ENCODE data around the gene MAN2B2.
"Not testable (repeated sequence)": the region's sequence is repeated elsewhere in the genome, so short reads cannot be mapped to it uniquely, and the experiment has no call there.

The MAN2B2 gene

GRCh38 chr4:6668391-6668790, 93.4 kb downstream of the MAN2B2 start:
- Histone ChIP-seq H3K9me3 (ENCODE audit: control insufficient read depth in 1 of 2, low read length in 2 of 2) (no peaks in the 10 kb centered on the region), H3K4me3 (ENCODE audit: low read depth in 1 of 2, low read length in 2 of 2) (no peak overlapping the region), H3K27ac (ENCODE audit: low read length) (no peak overlapping the region), H3K36me3 (ENCODE audit: control insufficient read depth in 1 of 2, insufficient read depth in 2 of 2, low read length in 2 of 2) (no peaks in the 10 kb centered on the region), H3K4me1 (ENCODE audit: control insufficient read depth in 1 of 2, insufficient read depth in 2 of 2, low read length in 2 of 2) (peaks cover 0 to 12% of the 10 kb centered on the region in 2 donors), H3K27me3 (ENCODE audit: low read depth, low read length) (peaks cover 15% of the 10 kb centered on the region)

- Histone ChIP-seq H3K27me3 (ENCODE audit: low read depth, low read length) (no peaks in the 10 kb centered on the region), H3K27ac (ENCODE audit: low read length) (no peak overlapping the region), H3K4me3 (ENCODE audit: low read depth in 1 of 2, low read length in 2 of 2) (no peak overlapping the region), H3K36me3 (ENCODE audit: control insufficient read depth in 1 of 2, insufficient read depth in 2 of 2, low read length in 2 of 2) (peaks cover 0 to 6% of the 10 kb centered on the region in 2 donors), H3K4me1 (ENCODE audit: control insufficient read depth in 1 of 2, insufficient read depth in 2 of 2, low read length in 2 of 2) (peaks cover 17 to 19% of the 10 kb centered on the region in 2 donors), H3K9me3 (ENCODE audit: control insufficient read depth in 1 of 2, low read length in 2 of 2) (no peaks in the 10 kb centered on the region)
Observed at GRCh38 chr4:6671648-6672047, 96.7 kb downstream of the MAN2B2 start.

GRCh38 chr4:6672131-6672530, 97.1 kb downstream of the MAN2B2 start:
- peaks cover 19 to 24% of the 10 kb centered on the region in 2 donors for H3K4me1 ChIP-seq (ENCODE audit: control insufficient read depth in 1 of 2, insufficient read depth in 2 of 2, low read length in 2 of 2)
- H3K36me3 ChIP-seq (ENCODE audit: control insufficient read depth in 1 of 2, insufficient read depth in 2 of 2, low read length in 2 of 2): peaks cover 0 to 6% of the 10 kb centered on the region in 2 donors
- H3K9me3 ChIP-seq (ENCODE audit: control insufficient read depth in 1 of 2, low read length in 2 of 2): no peaks in the 10 kb centered on the region
- H3K27me3 ChIP-seq (ENCODE audit: low read depth, low read length): no peaks in the 10 kb centered on the region
- H3K4me3 ChIP-seq (ENCODE audit: low read depth in 1 of 2, low read length in 2 of 2): no peak overlapping the region
- no peak overlapping the region for H3K27ac ChIP-seq (ENCODE audit: low read length)

- peaks cover 19 to 29% of the 10 kb centered on the region in 2 donors for H3K4me1 ChIP-seq (ENCODE audit: control insufficient read depth in 1 of 2, insufficient read depth in 2 of 2, low read length in 2 of 2)
- H3K9me3 ChIP-seq (ENCODE audit: control insufficient read depth in 1 of 2, low read length in 2 of 2); H3K36me3 ChIP-seq (ENCODE audit: control insufficient read depth in 1 of 2, insufficient read depth in 2 of 2, low read length in 2 of 2); H3K4me3 ChIP-seq (ENCODE audit: low read depth in 1 of 2, low read length in 2 of 2); H3K27me3 ChIP-seq (ENCODE audit: low read depth, low read length); H3K27ac ChIP-seq (ENCODE audit: low read length): not testable (repeated sequence)
Observed at GRCh38 chr4:6672541-6673190, 97.7 kb downstream of the MAN2B2 start.
